Measurements from ENCODE around the gene MCF2L.

GRCh38 chr13:112971288-112971643 is 2.3 kb downstream of the MCF2L start:
- TF ChIP-seq CEBPB (IDR thresholded peaks at IDR 0.05; ENCODE audit: borderline replicate concordance in 1 of 2, low read depth in 2 of 2, low read length in 2 of 2) (no peak), CTCF (IDR thresholded peaks at IDR 0.05 in 2 of 3, conservative IDR thresholded peaks at IDR 0.05 in 1 of 3; ENCODE audit: control insufficient read depth in 2 of 3, extremely low read depth in 1 of 3, insufficient read depth in 1 of 3, low read depth in 3 of 3, low read length in 3 of 3) (no peak), MXI1 (IDR thresholded peaks at IDR 0.05; ENCODE audit: low read depth, low read length) (no peak), NR2C1 (IDR thresholded peaks at IDR 0.05) (no peak), EZH2 (IDR thresholded peaks at IDR 0.05; ENCODE audit: borderline replicate concordance, control insufficient read depth, low read depth, low read length) (no peak), PAX5 (IDR thresholded peaks at IDR 0.05; ENCODE audit: borderline replicate concordance, low read depth, low read length) (no peak), RCOR1 (conservative IDR thresholded peaks at IDR 0.05; ENCODE audit: low read depth, low read length) (no peak), RB1 (IDR thresholded peaks at IDR 0.05; ENCODE audit: borderline replicate concordance) (no peak), POLR2A (IDR thresholded peaks at IDR 0.05; ENCODE audit: low read depth, low read length) (no peak), SIX5 (IDR thresholded peaks at IDR 0.05; ENCODE audit: low read depth, low read length, severe bottlenecking) (no peak), NFYB (IDR thresholded peaks at IDR 0.05; ENCODE audit: insufficient read depth, low read depth, low read length) (no peak), REST (IDR thresholded peaks at IDR 0.05; ENCODE audit: low read depth, low read length) (no peak)
